ENCODE results near the gene HEPACAM. TPM values are rescaled to one million over a fixed set of nuclear protein-coding genes. Genes with fewer than 3 reads are reported as not detected.

The HEPACAM gene
- total and polyA plus RNA-seq, 7 donors: 0.27 to 5.5 (median 0.52) TPM; not detected in 2

DNA sequence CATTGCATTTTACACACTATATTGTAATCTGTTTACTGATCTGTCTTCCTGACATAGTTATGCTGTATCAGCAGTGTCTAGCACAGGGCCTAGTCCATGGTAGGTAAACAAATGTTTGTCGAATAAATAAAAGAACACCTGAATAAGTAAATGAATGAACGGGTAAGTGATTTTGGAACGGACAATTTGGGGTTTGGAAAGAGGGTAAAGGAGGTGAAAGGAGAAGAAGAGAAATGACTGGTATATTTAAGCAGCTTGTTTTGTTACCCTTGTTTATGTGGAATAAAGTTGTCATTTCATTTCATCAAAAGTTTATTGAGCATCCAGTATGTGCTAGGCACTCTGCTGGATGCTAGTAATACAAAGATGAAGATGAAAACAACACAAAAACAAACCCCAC lies 16.9 kb downstream of the HEPACAM start, which contains the start of gene HEPN1:
Gene HEPN1 (plus strand): TSS at position 301 of the 400 bp plus-strand sequence.
- H3K36me3 ChIP-seq: no peaks in the 10 kb centered on the region
- WGBS, 2 donors: 73 to 90% methylated on average over 3 of the region's 3 CpGs
- H3K27ac ChIP-seq: no peak within 1 kb of the TSS
- H3K4me1 ChIP-seq: peaks cover 0 to 11% (median 6%) of the 10 kb centered on the region in 4 donors
- intact Hi-C loops (cut with DNase I): no loop called here
- no peak within 1 kb of the TSS for H3K4me3 ChIP-seq
- no peak for TF ChIP-seq POLR2A (IDR thresholded peaks at IDR 0.05)
- no peak for TF ChIP-seq POLR2AphosphoS5 (IDR thresholded peaks at IDR 0.05)
- TF ChIP-seq CTCF (IDR thresholded peaks at IDR 0.05): no peak
- TF ChIP-seq EP300 (IDR thresholded peaks at IDR 0.05): no peak
- no peaks in the 10 kb centered on the region for H3K9me3 ChIP-seq
- H3K27me3 ChIP-seq: peaks cover 5 to 12% (median 6%) of the 10 kb centered on the region in 3 donors
- no peak for DNase-seq

GRCh38 chr11:124917115-124917637 lies 18.7 kb downstream of the HEPACAM start:
- no peaks in the 10 kb centered on the region for H3K36me3 ChIP-seq
- no peaks in the 10 kb centered on the region for H3K9me3 ChIP-seq
- TF ChIP-seq CTCF (IDR thresholded peaks at IDR 0.05): no peak
- no peak for TF ChIP-seq EP300 (IDR thresholded peaks at IDR 0.05)
- TF ChIP-seq POLR2AphosphoS5 (IDR thresholded peaks at IDR 0.05): no peak
- no peak for TF ChIP-seq POLR2A (IDR thresholded peaks at IDR 0.05)
- no peak overlapping the region for H3K4me3 ChIP-seq
- no peak for DNase-seq
- H3K4me1 ChIP-seq: peaks cover 0 to 11% (median 6%) of the 10 kb centered on the region in 4 donors
- intact Hi-C loops (cut with DNase I): no loop called here
- WGBS, 2 donors: 75 to 82% methylated on average over 6 of the region's 6 CpGs
- no peak overlapping the region for H3K27ac ChIP-seq
- H3K27me3 ChIP-seq: peaks cover 5 to 12% (median 6%) of the 10 kb centered on the region in 3 donors

DNA sequence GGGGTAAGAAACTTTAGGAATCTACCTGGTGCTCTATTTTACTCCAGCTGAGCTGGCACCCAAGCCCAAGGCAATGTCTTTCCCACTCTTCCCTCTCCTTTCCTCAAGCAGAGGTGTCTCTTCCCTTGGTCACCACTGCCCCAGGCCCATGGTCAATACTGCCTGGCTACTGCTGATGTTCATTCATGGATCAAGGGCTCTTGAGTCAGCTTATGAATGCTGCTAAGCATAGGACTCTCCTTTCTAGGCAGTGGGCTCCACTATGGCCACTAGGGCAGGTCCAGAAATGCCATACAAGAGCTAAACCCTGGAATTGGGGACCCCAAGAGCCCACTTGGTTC lies 19.5 kb downstream of the HEPACAM start:
- DNase-seq: no peak
- Histone ChIP-seq H3K27ac (no peak overlapping the region), H3K4me1 (peaks cover 0 to 8% (median 6%) of the 10 kb centered on the region in 4 donors), H3K27me3 (peaks cover 4 to 6% (median 5%) of the 10 kb centered on the region in 3 donors), H3K36me3 (no peaks in the 10 kb centered on the region), H3K9me3 (no peaks in the 10 kb centered on the region), H3K4me3 (no peak overlapping the region)
- intact Hi-C loops (cut with DNase I): no loop called here
- no peak for TF ChIP-seq POLR2AphosphoS5 (IDR thresholded peaks at IDR 0.05)

DNA sequence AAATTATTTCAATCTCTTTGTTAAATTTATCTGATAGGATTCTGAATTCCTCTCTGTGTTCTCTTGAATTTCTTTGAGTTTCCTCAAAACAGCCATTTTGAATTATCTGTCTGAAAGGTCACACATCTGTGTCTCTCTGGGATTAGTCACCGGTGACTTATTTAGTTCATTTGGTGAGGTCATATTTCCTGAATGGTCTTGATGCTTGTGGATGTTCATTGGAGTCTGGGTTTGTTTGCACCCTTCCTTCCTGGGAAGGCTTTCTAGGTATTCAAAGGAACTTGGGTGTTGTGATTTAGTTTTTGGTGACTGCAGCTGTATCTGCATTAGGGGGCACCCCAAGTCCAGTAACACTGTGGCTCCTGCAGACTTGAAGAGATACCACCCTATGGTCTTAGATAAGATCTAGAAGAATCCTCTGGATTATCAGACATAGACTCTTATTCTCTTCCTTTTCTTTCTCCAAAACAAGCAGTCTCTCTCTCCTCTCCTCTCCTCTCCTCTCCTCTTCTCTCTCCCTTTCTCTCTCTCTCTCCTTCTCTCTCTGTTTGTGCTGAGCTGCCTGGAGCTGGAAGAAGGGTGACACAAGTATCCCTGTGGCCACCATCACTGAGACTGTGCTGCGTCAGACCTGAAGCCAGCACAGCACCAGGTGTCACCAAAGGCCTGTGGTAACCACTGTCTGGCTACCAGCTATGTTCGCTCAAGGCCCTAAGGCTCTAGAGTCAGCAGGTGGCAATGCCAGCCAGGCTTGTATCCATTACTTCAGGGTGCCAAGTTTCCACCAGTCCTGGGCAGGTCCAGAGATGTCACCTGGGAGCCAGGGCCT lies 20.1 kb downstream of the HEPACAM start:
- Histone ChIP-seq H3K4me3 (no peak overlapping the region), H3K9me3 (no peaks in the 10 kb centered on the region), H3K4me1 (peaks cover 0 to 2% (median 1%) of the 10 kb centered on the region in 4 donors), H3K27me3 (no peaks in the 10 kb centered on the region), H3K36me3 (no peaks in the 10 kb centered on the region), H3K27ac (no peak overlapping the region)
- WGBS, 2 donors: 84 to 86% methylated on average over 3 of the region's 3 CpGs
- intact Hi-C loops (cut with DNase I): no loop called here
- TF ChIP-seq POLR2A (IDR thresholded peaks at IDR 0.05) (no peak), POLR2AphosphoS5 (IDR thresholded peaks at IDR 0.05) (no peak), CTCF (IDR thresholded peaks at IDR 0.05) (no peak), EP300 (IDR thresholded peaks at IDR 0.05) (no peak)
- no peak for DNase-seq

DNA sequence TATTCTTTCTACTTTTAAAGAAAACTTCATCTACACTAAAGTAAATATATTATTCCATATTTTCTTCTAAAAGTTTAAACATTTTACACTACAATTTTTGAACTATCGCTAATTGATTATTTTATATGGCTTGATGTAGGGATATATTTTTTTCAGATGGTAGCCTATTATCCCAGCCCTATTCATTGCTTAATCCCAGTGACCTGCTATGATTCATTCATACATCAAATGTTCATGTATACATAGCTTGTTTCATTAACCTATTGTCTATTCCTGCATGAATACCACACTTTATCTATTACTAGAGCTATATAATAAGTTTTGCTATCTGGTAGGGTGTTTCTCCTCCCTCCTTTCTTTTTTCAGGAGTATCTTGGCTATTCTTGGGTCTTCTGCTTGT lies 33.2 kb downstream of the HEPACAM start:
- peaks cover 0 to 8% (median 6%) of the 10 kb centered on the region in 4 donors for H3K4me1 ChIP-seq
- no peak overlapping the region for H3K4me3 ChIP-seq
- no peak for DNase-seq
- intact Hi-C loops (cut with DNase I): no loop called here
- H3K36me3 ChIP-seq: no peaks in the 10 kb centered on the region
- TF ChIP-seq POLR2A (IDR thresholded peaks at IDR 0.05) (no peak), CTCF (IDR thresholded peaks at IDR 0.05) (no peak)
- H3K27ac ChIP-seq: no peak overlapping the region
- WGBS, 2 donors: 95 to 96% methylated on average over 1 of the region's 1 CpG
- no peaks in the 10 kb centered on the region for H3K9me3 ChIP-seq
- no peaks in the 10 kb centered on the region for H3K27me3 ChIP-seq
